Effector memory CD4-positive, alpha-beta T cell (primary cell): ENCODE measurements around the gene MICAL2.

Experiments
- DNase-seq, 3 donors: peaks; one replicate each; pipeline ENCODE4 v3.0.0-alpha.2; 2020
- H3K27ac ChIP-seq: 2 replicates; pipeline ENCODE4 v1.7.0; 2013; ENCODE audit warnings: mild to moderate bottlenecking, low read length, moderate library complexity; ENCODE audit not compliant: insufficient read depth, poor library complexity, severe bottlenecking
- H3K27me3 ChIP-seq: replicated peaks from 2 replicates; pipeline ENCODE4 v1.7.0; 2013; ENCODE audit warnings: mild to moderate bottlenecking, low read length; ENCODE audit not compliant: insufficient read depth, control insufficient read depth, poor library complexity, severe bottlenecking
- H3K36me3 ChIP-seq: 2 replicates; pipeline ENCODE4 v1.7.0; 2013; ENCODE audit warnings: mild to moderate bottlenecking, low read length, moderate library complexity; ENCODE audit not compliant: control insufficient read depth, insufficient read depth
- H3K4me1 ChIP-seq: 2 replicates; pipeline ENCODE4 v1.7.0; 2013; ENCODE audit warnings: low read length, mild to moderate bottlenecking; ENCODE audit not compliant: control insufficient read depth, insufficient read depth, poor library complexity, severe bottlenecking
- H3K4me3 ChIP-seq: 2 replicates; pipeline ENCODE4 v1.7.0; 2013; ENCODE audit warnings: low read length, low read depth, mild to moderate bottlenecking; ENCODE audit not compliant: insufficient read depth, poor library complexity, severe bottlenecking
- H3K9me3 ChIP-seq: 2 replicates; pipeline ENCODE4 v1.7.0; 2013; ENCODE audit warnings: mild to moderate bottlenecking, low read length, moderate library complexity; ENCODE audit not compliant: control insufficient read depth

MICAL2 gene

DNA sequence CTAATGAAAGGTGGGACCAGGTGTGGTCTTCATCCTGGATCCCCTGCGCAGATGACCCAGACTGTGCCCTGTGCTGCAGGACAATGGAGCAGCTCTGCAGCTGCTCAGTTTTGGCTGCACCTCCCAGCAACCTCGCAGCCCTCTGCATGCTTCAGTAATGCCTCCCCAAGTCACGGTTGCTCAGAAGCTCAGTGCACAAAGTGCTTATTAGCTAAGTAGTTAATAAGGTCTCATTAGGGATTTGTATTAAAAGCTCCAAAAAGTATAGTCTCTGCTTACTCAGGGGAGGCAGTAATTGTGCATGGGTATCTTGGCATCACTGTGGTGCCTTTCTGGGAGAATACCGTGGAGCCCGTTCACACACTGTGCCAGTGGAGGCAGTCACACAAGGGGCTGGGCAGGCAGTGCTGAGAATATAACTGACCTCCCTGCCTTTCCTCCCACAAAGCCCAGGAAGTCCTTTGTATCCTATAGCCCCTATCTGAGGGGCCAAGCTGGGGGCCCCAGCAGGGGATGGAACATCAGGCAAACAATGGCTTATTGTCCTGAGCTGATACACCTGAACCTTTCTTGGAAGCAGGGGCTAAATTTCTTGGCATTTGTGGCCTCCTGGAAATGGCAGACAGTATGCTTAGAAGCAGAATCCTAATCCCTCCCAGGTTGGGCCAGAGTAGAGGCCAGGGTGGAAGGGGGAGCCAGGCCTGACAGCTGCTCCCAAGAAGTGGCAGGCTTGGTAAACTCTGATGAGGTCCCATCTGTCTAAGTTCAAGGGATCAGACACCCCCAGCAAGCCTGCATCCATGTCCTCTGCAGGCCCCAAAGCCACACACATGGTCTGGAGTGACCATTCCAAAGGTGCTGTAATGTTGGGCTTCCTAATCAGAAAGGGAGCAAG is 141.5 kb downstream of the MICAL2 start:
- no peak for DNase-seq
- Histone ChIP-seq H3K27ac (no peak overlapping the region), H3K4me3 (no peak overlapping the region), H3K36me3 (peaks cover 42% of the 10 kb centered on the region), H3K4me1 (no peaks in the 10 kb centered on the region), H3K27me3 (no peaks in the 10 kb centered on the region), H3K9me3 (no peaks in the 10 kb centered on the region)

DNA sequence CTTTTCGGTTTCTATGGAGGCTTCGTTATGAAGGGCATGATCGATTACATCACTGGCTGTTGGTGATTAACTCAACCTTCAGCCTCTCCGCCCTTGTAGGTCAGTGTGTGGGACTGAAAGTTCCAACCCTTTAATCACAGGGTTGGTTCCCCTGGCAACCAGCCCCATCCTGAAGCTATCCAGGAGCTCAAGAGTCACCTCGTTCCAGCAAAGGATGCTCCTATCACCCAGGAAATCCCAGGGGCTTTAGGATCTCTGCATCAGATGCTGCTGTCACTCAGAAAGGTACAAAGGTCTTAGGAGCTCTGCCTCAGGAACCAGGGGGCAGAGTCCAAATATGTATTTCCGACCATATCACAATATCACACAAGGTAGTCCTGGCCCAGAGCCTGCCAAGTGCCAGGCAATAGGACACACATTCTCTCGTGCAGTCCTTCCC is 143.5 kb downstream of the MICAL2 start:
- no peak overlapping the region for H3K4me3 ChIP-seq

DNA sequence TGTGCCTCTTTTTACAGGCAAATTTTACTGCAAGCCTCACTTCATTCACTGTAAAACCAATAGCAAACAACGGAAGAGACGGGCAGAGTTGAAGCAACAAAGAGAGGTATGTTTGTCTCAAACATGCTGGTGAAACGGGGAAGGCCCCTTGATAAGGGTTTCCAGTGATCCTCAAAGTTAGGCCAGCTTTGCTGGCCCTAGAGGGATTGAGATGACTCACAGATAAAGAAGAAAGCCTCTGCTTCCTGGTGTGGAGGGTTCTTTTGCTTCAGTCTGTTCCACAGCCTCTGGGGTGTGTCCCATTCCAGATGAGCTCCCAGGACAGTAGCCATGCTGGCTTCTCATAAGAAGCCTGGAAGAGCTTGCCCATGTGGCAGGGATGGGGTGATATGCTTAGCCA is 148.1 kb downstream of the MICAL2 start:
- DNase-seq = no peak
- no peak overlapping the region for H3K27ac ChIP-seq

More for the DNA sequence above, 143.5 kb downstream of the MICAL2 start:
- H3K27me3 ChIP-seq = no peaks in the 10 kb centered on the region
- H3K9me3 ChIP-seq = no peaks in the 10 kb centered on the region
- peaks cover 59% of the 10 kb centered on the region for H3K36me3 ChIP-seq
- no peak for DNase-seq
- H3K27ac ChIP-seq = no peak overlapping the region
- H3K4me1 ChIP-seq = no peaks in the 10 kb centered on the region

DNA sequence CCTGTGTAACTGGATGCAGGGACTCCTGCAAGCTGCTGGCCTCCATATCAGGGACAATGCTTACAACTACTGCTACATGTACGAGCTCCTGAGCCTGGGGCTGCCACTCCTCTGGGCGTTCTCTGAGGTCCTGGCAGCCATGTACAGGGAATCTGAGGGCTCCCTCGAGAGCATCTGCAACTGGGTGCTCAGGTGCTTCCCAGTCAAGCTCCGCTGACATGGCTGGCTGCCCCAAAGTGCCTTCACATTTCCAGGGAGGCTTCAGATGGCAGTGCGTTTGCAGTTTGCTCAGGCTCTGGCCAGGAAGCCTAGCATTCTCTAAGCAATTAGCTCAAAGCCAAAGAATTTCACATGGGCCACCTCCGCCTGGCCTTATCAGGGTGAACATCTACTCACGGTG is 149.6 kb downstream of the MICAL2 start:
- H3K4me1 ChIP-seq = no peaks in the 10 kb centered on the region
- H3K4me3 ChIP-seq = no peak overlapping the region
- H3K27me3 ChIP-seq = no peaks in the 10 kb centered on the region
- no peaks in the 10 kb centered on the region for H3K9me3 ChIP-seq
- no peak for DNase-seq
- no peak overlapping the region for H3K27ac ChIP-seq
- H3K36me3 ChIP-seq = peaks cover 56% of the 10 kb centered on the region

More for the DNA sequence above, 148.1 kb downstream of the MICAL2 start:
- no peaks in the 10 kb centered on the region for H3K4me1 ChIP-seq
- peaks cover 58% of the 10 kb centered on the region for H3K36me3 ChIP-seq
- no peaks in the 10 kb centered on the region for H3K9me3 ChIP-seq
- no peaks in the 10 kb centered on the region for H3K27me3 ChIP-seq
- no peak overlapping the region for H3K4me3 ChIP-seq

DNA sequence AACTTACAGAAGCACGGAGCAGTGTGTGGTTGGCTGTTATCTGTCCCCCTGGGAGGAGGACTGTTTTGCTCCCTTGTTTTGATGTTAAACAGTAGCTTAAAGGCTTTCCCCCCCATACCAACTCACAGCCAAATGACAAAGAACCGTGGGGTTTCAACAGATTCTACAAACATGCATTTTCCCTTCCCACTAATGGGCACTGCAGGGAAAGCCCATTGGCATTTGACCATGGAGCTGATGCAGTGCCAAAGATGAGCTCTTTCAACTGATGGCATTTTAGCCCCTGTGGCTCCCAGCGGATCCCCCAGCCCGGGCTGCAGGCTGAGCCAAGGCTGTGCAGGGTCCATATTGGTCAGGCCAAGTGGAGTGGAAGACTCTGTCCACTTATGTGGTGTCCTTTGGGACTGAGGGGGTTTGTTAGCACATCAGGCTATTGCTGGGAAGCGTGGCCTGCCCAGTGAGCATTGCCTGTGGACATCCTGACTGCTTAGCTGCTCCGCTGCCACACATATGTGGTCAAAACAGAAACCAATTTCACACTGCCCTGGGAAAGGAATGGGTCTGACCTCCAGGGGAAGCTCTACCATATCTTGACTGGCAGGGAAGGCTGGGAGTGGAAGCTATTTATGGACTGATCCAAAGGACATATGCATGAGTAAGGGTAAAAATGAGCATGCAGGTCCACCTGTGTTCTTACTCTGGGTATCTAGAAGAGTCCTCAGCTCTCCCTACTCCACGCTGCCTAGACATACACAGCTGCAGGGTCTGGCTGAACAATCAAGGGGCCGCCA is 150.5 kb downstream of the MICAL2 start:
- H3K4me1 ChIP-seq = no peaks in the 10 kb centered on the region
- no peak for DNase-seq
- no peaks in the 10 kb centered on the region for H3K9me3 ChIP-seq
- no peaks in the 10 kb centered on the region for H3K27me3 ChIP-seq
- peaks cover 51% of the 10 kb centered on the region for H3K36me3 ChIP-seq
- no peak overlapping the region for H3K4me3 ChIP-seq
- no peak overlapping the region for H3K27ac ChIP-seq

DNA sequence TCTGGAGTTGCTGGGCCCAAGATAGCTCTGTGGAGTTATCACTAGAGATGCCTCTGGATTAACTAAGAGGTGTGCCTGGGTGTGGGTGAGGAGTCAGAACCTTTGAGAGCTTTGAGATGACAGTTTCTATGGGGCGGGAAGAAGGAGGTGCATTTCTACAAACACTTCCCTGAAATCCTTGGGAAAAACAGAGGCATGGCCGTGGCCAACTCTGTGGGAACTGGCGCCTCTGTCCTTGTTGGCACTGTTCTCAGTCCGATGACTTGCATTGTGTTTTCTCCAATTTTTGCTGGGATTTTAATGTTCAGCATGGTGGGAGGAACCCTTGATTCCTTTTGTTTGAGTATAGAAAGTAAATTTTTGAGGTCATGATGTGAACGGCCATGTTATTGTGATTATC is 151.2 kb downstream of the MICAL2 start:
- Histone ChIP-seq H3K4me3 (no peak overlapping the region), H3K27ac (no peak overlapping the region), H3K27me3 (no peaks in the 10 kb centered on the region), H3K4me1 (no peaks in the 10 kb centered on the region), H3K36me3 (peaks cover 45% of the 10 kb centered on the region), H3K9me3 (no peaks in the 10 kb centered on the region)
- DNase-seq = no peak

DNA sequence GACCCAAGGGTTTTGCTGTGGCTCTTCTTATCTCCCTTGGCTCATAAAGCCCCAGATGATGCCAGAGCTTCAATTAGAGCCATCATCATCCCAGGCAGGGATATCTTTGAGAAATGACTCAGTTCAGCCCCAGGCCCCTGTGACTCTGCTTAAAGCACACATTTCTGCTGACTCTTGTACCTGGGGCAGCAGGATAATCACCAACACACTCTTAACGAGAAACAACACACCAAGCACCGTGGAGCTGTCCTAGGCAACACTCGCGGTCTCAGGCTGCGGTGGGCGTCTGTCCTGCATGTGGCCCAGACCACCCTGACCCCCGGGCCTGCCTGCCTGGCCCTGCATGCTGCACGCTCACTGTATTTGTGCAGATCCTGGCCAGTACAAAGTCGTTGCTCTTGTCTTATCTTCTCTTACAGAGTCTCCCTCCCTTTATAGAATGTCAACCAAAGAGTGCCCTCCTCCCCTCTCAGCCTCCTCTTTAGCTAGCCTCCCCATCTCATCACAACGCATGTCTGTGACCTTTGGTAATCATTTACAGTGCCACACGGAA is 152.8 kb downstream of the MICAL2 start:
- Histone ChIP-seq H3K27ac (no peak overlapping the region), H3K27me3 (no peaks in the 10 kb centered on the region), H3K36me3 (peaks cover 29% of the 10 kb centered on the region), H3K9me3 (no peaks in the 10 kb centered on the region), H3K4me1 (no peaks in the 10 kb centered on the region), H3K4me3 (no peak overlapping the region)
- no peak for DNase-seq

DNA sequence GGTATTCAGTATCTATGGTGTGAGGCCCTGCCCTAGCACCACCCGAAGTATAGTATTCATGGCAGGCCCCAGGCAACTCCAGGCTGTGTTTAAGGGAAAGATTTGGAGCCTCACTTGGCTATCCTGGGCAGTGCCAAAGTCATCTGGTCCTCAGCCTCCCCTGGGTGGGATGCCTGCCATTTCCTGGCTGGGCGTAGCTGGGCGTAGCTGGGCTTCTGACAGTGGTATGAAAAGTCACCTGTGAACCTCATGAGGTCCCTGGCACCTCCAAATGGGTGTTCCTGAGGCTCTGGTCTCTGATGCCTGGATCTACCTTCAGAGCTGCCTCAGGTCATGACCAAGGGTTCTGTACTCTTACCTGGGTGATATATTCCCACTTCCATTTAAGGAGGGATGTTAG is 154.0 kb downstream of the MICAL2 start:
- Histone ChIP-seq H3K4me1 (no peaks in the 10 kb centered on the region), H3K27me3 (no peaks in the 10 kb centered on the region), H3K27ac (no peak overlapping the region), H3K36me3 (peaks cover 22% of the 10 kb centered on the region), H3K9me3 (no peaks in the 10 kb centered on the region), H3K4me3 (no peak overlapping the region)
- no peak for DNase-seq

DNA sequence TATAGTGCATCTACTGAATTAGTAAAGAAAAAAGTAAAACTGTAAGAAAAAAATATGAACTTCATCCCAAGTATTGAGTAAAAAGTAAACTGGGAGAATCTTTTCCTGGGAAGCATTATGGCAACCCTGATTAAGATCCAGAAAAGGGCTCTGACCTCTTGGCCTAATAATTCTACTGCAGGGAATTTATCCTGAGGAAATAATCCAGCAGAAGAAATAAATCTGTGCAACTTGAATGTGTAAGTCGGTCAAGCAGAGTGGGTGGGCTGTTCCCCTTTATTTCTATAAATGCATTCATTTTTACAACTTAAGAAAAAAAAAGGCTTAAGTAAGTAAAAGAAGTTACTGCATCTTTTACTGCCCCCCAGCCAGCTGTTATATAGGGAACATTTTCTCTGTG is 155.7 kb downstream of the MICAL2 start:
- peaks cover 8% of the 10 kb centered on the region for H3K36me3 ChIP-seq

DNA sequence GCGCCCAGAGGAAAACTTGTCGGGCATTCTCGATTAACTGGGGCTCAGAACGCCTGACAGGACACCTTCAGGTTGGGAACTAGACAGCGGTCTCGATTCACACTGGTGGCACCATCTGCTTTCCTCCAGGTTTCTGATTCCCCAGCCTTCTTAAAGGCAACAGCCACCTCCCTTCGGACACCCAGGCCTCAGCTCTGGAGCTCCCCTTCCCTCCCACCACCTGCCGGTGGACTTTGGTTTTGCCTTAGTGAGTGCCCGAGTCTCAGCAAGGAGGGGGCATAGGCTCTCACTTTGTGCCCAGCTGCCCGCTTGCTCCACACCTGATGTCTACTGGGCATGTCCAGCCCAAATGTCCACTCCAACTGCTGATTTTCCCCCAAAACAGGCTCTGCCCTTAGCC is 156.6 kb downstream of the MICAL2 start:
- peaks cover 2% of the 10 kb centered on the region for H3K36me3 ChIP-seq

More for the DNA sequence above, 155.7 kb downstream of the MICAL2 start:
- Histone ChIP-seq H3K9me3 (no peaks in the 10 kb centered on the region), H3K27me3 (no peaks in the 10 kb centered on the region), H3K4me3 (no peak overlapping the region), H3K4me1 (no peaks in the 10 kb centered on the region), H3K27ac (no peak overlapping the region)
- no peak for DNase-seq

More for the DNA sequence above, 156.6 kb downstream of the MICAL2 start:
- Histone ChIP-seq H3K4me1 (no peaks in the 10 kb centered on the region), H3K27me3 (no peaks in the 10 kb centered on the region), H3K4me3 (no peak overlapping the region), H3K9me3 (no peaks in the 10 kb centered on the region), H3K27ac (no peak overlapping the region)
- DNase-seq = no peak
